Transverse colon (tissue), 4 donors: ENCODE measurements around the gene ASB11.

Experiments
- EP300 ChIP-seq: sonication (generic); formaldehyde crosslinking; IDR thresholded peaks from one replicate; pipeline ENCODE4 v1.6.1; 2017; ENCODE audit warnings: antibody characterized with exemption, low read depth
- POLR2A ChIP-seq: fragments of 450-650 bp; IDR thresholded peaks from one replicate; pipeline ENCODE4 v1.6.1; 2016; ENCODE audit warnings: antibody characterized with exemption, mild to moderate bottlenecking, moderate library complexity
- POLR2AphosphoS5 ChIP-seq, 3 donors: sonication (generic); formaldehyde crosslinking; IDR thresholded peaks; one replicate each; pipeline ENCODE4 v1.6.1; 2016; ENCODE audit warnings: antibody characterized with exemption in 3 of 3
- TF ChIP-seq, protein P1 (sequence below), 5 experiments: fragments of 200-600 bp in 3 of 5; fragments of 450-650 bp in 2 of 5; sonication (generic) in 3 of 5; IDR thresholded peaks; 1 replicate in 2 of 5; 2 replicates in 3 of 5; pipeline ENCODE4 v1.5.1; 2016 to 2017; ENCODE audit warnings: antibody characterized with exemption in 5 of 5, inconsistent platforms in 3 of 5, mild to moderate bottlenecking in 2 of 5, moderate library complexity in 1 of 5

DNA sequence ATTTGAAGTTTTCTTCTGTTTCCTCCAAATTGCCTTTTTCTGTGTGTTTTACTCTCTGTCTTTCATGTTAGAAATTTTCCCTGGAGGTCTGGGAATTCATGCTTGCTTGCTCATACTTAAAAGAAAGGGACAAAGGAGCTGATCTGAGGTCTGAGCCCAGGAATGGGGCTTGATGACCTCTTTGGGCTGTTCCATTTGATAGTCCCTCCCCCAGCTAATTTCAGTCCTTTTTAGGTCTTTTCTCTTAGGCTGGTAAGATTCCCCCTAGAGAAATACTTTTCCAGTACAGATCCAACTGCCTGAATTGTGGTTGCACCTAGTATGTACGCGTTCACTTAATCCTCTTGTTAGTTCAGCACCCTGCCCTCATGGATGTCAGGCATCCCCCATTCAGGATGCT lies 25.4 kb upstream of the ASB11 start:
- TF ChIP-seq, protein P1, sequence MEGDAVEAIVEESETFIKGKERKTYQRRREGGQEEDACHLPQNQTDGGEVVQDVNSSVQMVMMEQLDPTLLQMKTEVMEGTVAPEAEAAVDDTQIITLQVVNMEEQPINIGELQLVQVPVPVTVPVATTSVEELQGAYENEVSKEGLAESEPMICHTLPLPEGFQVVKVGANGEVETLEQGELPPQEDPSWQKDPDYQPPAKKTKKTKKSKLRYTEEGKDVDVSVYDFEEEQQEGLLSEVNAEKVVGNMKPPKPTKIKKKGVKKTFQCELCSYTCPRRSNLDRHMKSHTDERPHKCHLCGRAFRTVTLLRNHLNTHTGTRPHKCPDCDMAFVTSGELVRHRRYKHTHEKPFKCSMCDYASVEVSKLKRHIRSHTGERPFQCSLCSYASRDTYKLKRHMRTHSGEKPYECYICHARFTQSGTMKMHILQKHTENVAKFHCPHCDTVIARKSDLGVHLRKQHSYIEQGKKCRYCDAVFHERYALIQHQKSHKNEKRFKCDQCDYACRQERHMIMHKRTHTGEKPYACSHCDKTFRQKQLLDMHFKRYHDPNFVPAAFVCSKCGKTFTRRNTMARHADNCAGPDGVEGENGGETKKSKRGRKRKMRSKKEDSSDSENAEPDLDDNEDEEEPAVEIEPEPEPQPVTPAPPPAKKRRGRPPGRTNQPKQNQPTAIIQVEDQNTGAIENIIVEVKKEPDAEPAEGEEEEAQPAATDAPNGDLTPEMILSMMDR (IDR thresholded peaks at IDR 0.05), result no peak
- TF ChIP-seq POLR2A (no peak), POLR2AphosphoS5 (IDR thresholded peaks at IDR 0.05) (no peak), EP300 (no peak)
